Keratinocyte (primary cell): ENCODE data around the gene BRICD5. TPM values are rescaled to one million over a fixed set of nuclear protein-coding genes. Genes with fewer than 3 reads are reported as not detected.

Experiments
- DNase-seq: peaks from one replicate; pipeline ENCODE4 v3.0.0-alpha.2; 2011; ENCODE audit warnings: low read depth, missing footprints, low spot score
- FAIRE-seq: peaks from 2 replicates; lab custom pipeline; 2011; peaks lifted over from hg19 to GRCh38; lab: Jason Lieb, UNC
- H2AFZ ChIP-seq: 2 replicates; pipeline ENCODE4 v1.6.0; 2012; ENCODE audit warnings: low read length, control low read depth, inconsistent platforms; ENCODE audit not compliant: control insufficient read depth
- H3K27ac ChIP-seq: 2 replicates; pipeline ENCODE4 v1.5.1; 2011; ENCODE audit warnings: low read length; ENCODE audit not compliant: control insufficient read depth, insufficient read depth
- H3K27me3 ChIP-seq: 3 replicates; pipeline ENCODE4 v1.6.0; 2011; ENCODE audit warnings: low read length; ENCODE audit not compliant: control insufficient read depth, insufficient read depth; ENCODE audit errors: extremely low read depth
- H3K36me3 ChIP-seq, 2 experiments: 2 replicates in 1 of 2; 3 replicates in 1 of 2; pipeline ENCODE4 v1.5.1; 2011; ENCODE audit warnings: low read length in 2 of 2, mild to moderate bottlenecking in 1 of 2; ENCODE audit not compliant: control insufficient read depth in 2 of 2, insufficient read depth in 2 of 2; ENCODE audit errors: extremely low read depth in 1 of 2
- H3K4me1 ChIP-seq: 3 replicates; pipeline ENCODE4 v1.5.1; 2011; ENCODE audit warnings: low read length; ENCODE audit not compliant: control insufficient read depth, insufficient read depth; ENCODE audit errors: extremely low read depth
- H3K4me2 ChIP-seq: 3 replicates; pipeline ENCODE4 v1.6.0; 2011; ENCODE audit warnings: low read depth, low read length; ENCODE audit not compliant: control insufficient read depth, insufficient read depth; ENCODE audit errors: extremely low read depth
- H3K4me3 ChIP-seq, 3 experiments: fragments of 200-600 bp in 1 of 3; sonication (generic) in 1 of 3; 2 replicates in 2 of 3; 3 replicates in 1 of 3; pipeline ENCODE4 v1.5.1; 2011 to 2016; ENCODE audit warnings: low read length in 3 of 3, mild to moderate bottlenecking in 3 of 3, control low read depth in 2 of 3, inconsistent platforms in 1 of 3, low read depth in 1 of 3, mixed read lengths in 1 of 3, mixed run types in 1 of 3, moderate library complexity in 1 of 3; ENCODE audit not compliant: control insufficient read depth in 2 of 3, insufficient read depth in 2 of 3; ENCODE audit errors: extremely low read depth in 1 of 3
- H3K79me2 ChIP-seq: 2 replicates; pipeline ENCODE4 v1.6.0; 2012; ENCODE audit warnings: low read length; ENCODE audit not compliant: control insufficient read depth, insufficient read depth
- H3K9ac ChIP-seq: 3 replicates; pipeline ENCODE4 v1.6.0; 2011; ENCODE audit warnings: low read length; ENCODE audit not compliant: control insufficient read depth, insufficient read depth; ENCODE audit errors: extremely low read depth
- H3K9me1 ChIP-seq: 3 replicates; pipeline ENCODE4 v1.6.0; 2011; ENCODE audit warnings: low read length; ENCODE audit not compliant: control insufficient read depth, insufficient read depth; ENCODE audit errors: extremely low read depth
- H3K9me3 ChIP-seq: 2 replicates; pipeline ENCODE4 v1.5.1; 2012; ENCODE audit warnings: low read depth, low read length; ENCODE audit not compliant: control insufficient read depth
- H4K20me1 ChIP-seq: 3 replicates; pipeline ENCODE4 v1.6.0; 2011; ENCODE audit warnings: low read length; ENCODE audit not compliant: control insufficient read depth, insufficient read depth; ENCODE audit errors: extremely low read depth
- CTCF ChIP-seq, 3 experiments: IDR thresholded peaks in 1 of 3; conservative IDR thresholded peaks in 1 of 3; optimal IDR thresholded peaks in 1 of 3; 2 replicates in 2 of 3; 3 replicates in 1 of 3; pipeline versions ENCODE3 to v1.5.1; 2011; ENCODE audit warnings: low read length in 3 of 3, mild to moderate bottlenecking in 3 of 3, moderate library complexity in 2 of 3, control low read depth in 1 of 3, inconsistent platforms in 1 of 3; ENCODE audit not compliant: insufficient read depth in 2 of 3; ENCODE audit errors: extremely low read depth in 1 of 3
- EZH2 ChIP-seq: IDR thresholded peaks from one replicate; pipeline ENCODE4 v1.6.1; 2012; ENCODE audit warnings: inconsistent platforms, mild to moderate bottlenecking, low read length, moderate library complexity
- dilution Hi-C: fragments of 300-500 bp; cut with MboI; formaldehyde crosslinking; loops from one replicate; pipeline ENCODE4 v1.7.0; 2020; ENCODE audit warnings: low sequenced_read_pairs; ENCODE audit not compliant: extremely low pct_ligation_motif_present
- polyA plus RNA-seq, 5 experiments: library from polyadenylated mRNA; depleted of rRNA in 3 of 5; stranded (reverse) in 3 of 5; stranded (forward) in 1 of 5; unstranded in 1 of 5; fragments of >200 nt; gene quantifications; 1 replicate in 1 of 5; 2 replicates in 3 of 5; 3 replicates in 1 of 5; pipeline versions ENCODE4 v1.2.1 to v1.2.3, GENCODE V29; 2011 to 2012; ENCODE audit warnings: missing spikeins in 2 of 5, low read depth in 1 of 5, low replicate concordance in 1 of 5

Gene BRICD5
- polyA plus RNA-seq, 1 donor (not counting 4 experiments of a cell fraction or from before 2014, with no cell fraction given), result 1.8 TPM

GRCh38 chr16:2205967-2206313, 4.7 kb downstream of the BRICD5 start:
- TF ChIP-seq EZH2, result no peak
- FAIRE-seq, result no peak
- dilution Hi-C loops, result no loop called here
- H3K27ac ChIP-seq, result peak overlapping the region; percentile 84
- H3K9ac ChIP-seq, result peak overlapping the region; percentile 93
- H4K20me1 ChIP-seq, result no peaks in the 10 kb centered on the region
- peak overlapping the region; percentile 73 to 95 (median 77) for H3K4me3 ChIP-seq
- H3K9me3 ChIP-seq, result no peaks in the 10 kb centered on the region
- no peaks in the 10 kb centered on the region for H3K27me3 ChIP-seq
- H3K36me3 ChIP-seq, result peaks cover 12% of the 10 kb centered on the region in 2 experiments
- H3K4me1 ChIP-seq, result peaks cover 9% of the 10 kb centered on the region
- peak overlapping the region; percentile 75 for H3K4me2 ChIP-seq
- DNase-seq, result no peak
- peak overlapping the region; percentile 7 for H2AFZ ChIP-seq
- no peaks in the 10 kb centered on the region for H3K9me1 ChIP-seq
- peaks cover 7% of the 10 kb centered on the region for H3K79me2 ChIP-seq

- DNase-seq (no peak), FAIRE-seq (no peak)
- peak within 1 kb of the TSS; percentile 97 for H2AFZ ChIP-seq
- H3K27ac ChIP-seq, result peak within 1 kb of the TSS; percentile 84
- peaks cover 9% of the 10 kb centered on the region for H3K4me1 ChIP-seq
- H4K20me1 ChIP-seq, result no peaks in the 10 kb centered on the region
- peak within 1 kb of the TSS; percentile 73 to 95 (median 77) for H3K4me3 ChIP-seq
- no peaks in the 10 kb centered on the region for H3K9me1 ChIP-seq
- H3K9ac ChIP-seq, result peak within 1 kb of the TSS; percentile 93
- peak within 1 kb of the TSS; percentile 89 for H3K4me2 ChIP-seq
- peaks cover 12% of the 10 kb centered on the region in 2 experiments for H3K36me3 ChIP-seq
- TF ChIP-seq EZH2, result no peak
- TF ChIP-seq CTCF (optimal IDR thresholded peaks at IDR 0.05 in 1 of 3, IDR thresholded peaks at IDR 0.05 in 1 of 3, conservative IDR thresholded peaks at IDR 0.05 in 1 of 3; ENCODE audit: extremely low read depth in 1 of 3, insufficient read depth in 2 of 3, low read length in 3 of 3), result peak in 2 of 3 experiments; percentile 4 to 32
- peaks cover 7% of the 10 kb centered on the region for H3K79me2 ChIP-seq
- no peaks in the 10 kb centered on the region for H3K9me3 ChIP-seq
- no peaks in the 10 kb centered on the region for H3K27me3 ChIP-seq
- dilution Hi-C loops, result no loop called here
Observed at GRCh38 chr16:2205104-2205966, 5.3 kb downstream of the BRICD5 start, which contains the start of gene MLST8. Gene MLST8, plus strand, starts transcription at chr16:2205454. Its CDS starts 632 bp downstream, at chr16:2206086.
